Mesendoderm (in vitro differentiated cells): ENCODE measurements around the gene AOAH.

Experiments
- DNase-seq: peaks from one replicate; pipeline ENCODE4 v3.0.0; 2013
- H2AK5ac ChIP-seq: 2 replicates; pipeline ENCODE4 v1.6.1; 2013; ENCODE audit warnings: low read length, inconsistent platforms
- H2BK120ac ChIP-seq: 2 replicates; pipeline ENCODE4 v1.6.1; 2013; ENCODE audit warnings: low read depth, mild to moderate bottlenecking, low read length, moderate library complexity, mixed read lengths
- H2BK15ac ChIP-seq: replicated peaks from 2 replicates; pipeline ENCODE4 v1.6.1; 2013; ENCODE audit warnings: low read depth, mild to moderate bottlenecking, moderate library complexity
- H2BK5ac ChIP-seq: 2 replicates; pipeline ENCODE4 v1.6.1; 2013; ENCODE audit warnings: low read length, inconsistent platforms
- H3K18ac ChIP-seq: 2 replicates; pipeline ENCODE4 v1.6.1; 2013; ENCODE audit warnings: mild to moderate bottlenecking, low read length, mixed read lengths
- H3K23ac ChIP-seq: one replicate; pipeline ENCODE4 v1.6.1; 2013; ENCODE audit warnings: low read length
- H3K27ac ChIP-seq: 2 replicates; pipeline ENCODE4 v1.5.1; 2013; ENCODE audit warnings: low read depth, mild to moderate bottlenecking, inconsistent platforms, low read length, moderate library complexity
- H3K27me3 ChIP-seq: 2 replicates; pipeline ENCODE4 v1.6.1; 2013; ENCODE audit warnings: low read length, control low read depth, mild to moderate bottlenecking, inconsistent platforms; ENCODE audit not compliant: insufficient read depth, poor library complexity
- H3K36me3 ChIP-seq: 2 replicates; pipeline ENCODE4 v1.6.1; 2013; ENCODE audit warnings: low read length, inconsistent platforms; ENCODE audit not compliant: control insufficient read depth, insufficient read depth
- H3K4ac ChIP-seq: one replicate; pipeline ENCODE4 v1.6.1; 2013; ENCODE audit warnings: low read depth, mild to moderate bottlenecking, low read length, moderate library complexity
- H3K4me1 ChIP-seq: 2 replicates; pipeline ENCODE4 v1.6.1; 2013; ENCODE audit warnings: low read depth, low read length, inconsistent platforms; ENCODE audit not compliant: control insufficient read depth
- H3K4me2 ChIP-seq: 2 replicates; pipeline ENCODE4 v1.6.1; 2013; ENCODE audit warnings: low read length
- H3K4me3 ChIP-seq: 2 replicates; pipeline ENCODE4 v1.5.1; 2013; ENCODE audit warnings: mild to moderate bottlenecking, low read length
- H3K56ac ChIP-seq: one replicate; pipeline ENCODE4 v1.6.1; 2013; ENCODE audit warnings: low read length
- H3K79me1 ChIP-seq: 2 replicates; pipeline ENCODE4 v1.6.1; 2013; ENCODE audit warnings: low read length, inconsistent platforms
- H3K79me2 ChIP-seq: 2 replicates; pipeline ENCODE4 v1.6.1; 2013; ENCODE audit warnings: mild to moderate bottlenecking, low read length; ENCODE audit not compliant: control insufficient read depth, insufficient read depth
- H3K9ac ChIP-seq: 2 replicates; pipeline ENCODE4 v1.6.1; 2013; ENCODE audit warnings: low read length, inconsistent platforms
- H4K5ac ChIP-seq: one replicate; pipeline ENCODE4 v1.6.1; 2013; ENCODE audit warnings: low read length
- H4K8ac ChIP-seq: one replicate; pipeline ENCODE4 v1.6.1; 2013; ENCODE audit warnings: low read depth, mild to moderate bottlenecking, control low read depth, low read length, moderate library complexity
- WGBS: extraction: QIAGEN DNeasy Blood & Tissue Kit; methylation state at CpG from one replicate; pipeline ENCODE4 v1.1.7; 2013; ENCODE audit warnings: low lambda C conversion rate, missing lambda C conversion rate; ENCODE audit not compliant: insufficient coverage; ENCODE audit errors: extremely low coverage; 5-methylcytosine and 5-hydroxymethylcytosine counted together

AOAH gene

DNA sequence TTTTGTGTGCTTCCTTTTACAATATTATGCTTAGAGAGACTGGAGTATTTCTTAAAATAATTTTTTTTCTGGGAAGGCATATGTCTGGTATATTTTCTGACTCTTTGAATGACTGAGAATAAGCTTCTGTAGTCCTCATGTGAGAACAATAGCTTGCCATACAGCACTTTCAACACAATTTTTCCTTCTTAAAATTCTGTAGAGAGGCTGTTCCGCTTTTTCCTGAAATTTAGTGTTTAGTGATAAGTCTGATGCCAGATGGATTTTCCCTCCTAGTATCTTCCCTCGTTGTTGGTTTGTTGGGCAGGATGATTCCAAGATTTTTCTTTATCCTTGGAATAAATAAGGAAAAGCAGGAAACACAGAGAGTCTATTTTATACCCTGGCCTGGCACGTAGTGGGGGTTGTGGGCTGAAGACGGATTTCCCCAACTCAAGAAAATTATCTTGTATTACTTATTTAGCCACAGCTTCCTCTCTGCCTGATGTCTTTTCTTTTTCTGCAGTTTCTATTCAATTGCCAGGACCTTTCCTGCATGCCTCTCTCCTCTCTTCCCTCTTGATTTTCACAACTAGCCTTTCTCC lies 111.2 kb downstream of the AOAH start:
- Histone ChIP-seq H4K8ac (no peak overlapping the region), H2BK15ac (no peak overlapping the region), H3K4me2 (no peak overlapping the region), H3K36me3 (no peaks in the 10 kb centered on the region), H3K23ac (no peak overlapping the region), H3K4me1 (no peaks in the 10 kb centered on the region), H3K9ac (no peak overlapping the region), H3K79me1 (no peaks in the 10 kb centered on the region), H2BK120ac (no peak overlapping the region), H3K27me3 (no peaks in the 10 kb centered on the region), H3K56ac (no peak overlapping the region), H4K5ac (no peak overlapping the region), H3K18ac (no peak overlapping the region), H3K79me2 (no peaks in the 10 kb centered on the region), H3K4ac (no peak overlapping the region), H2AK5ac (no peak overlapping the region), H2BK5ac (no peak overlapping the region), H3K4me3 (no peak overlapping the region), H3K27ac (no peak overlapping the region)
- no CpG with 5 or more reads among the region's 4 CpGs for WGBS
- no peak for DNase-seq

DNA sequence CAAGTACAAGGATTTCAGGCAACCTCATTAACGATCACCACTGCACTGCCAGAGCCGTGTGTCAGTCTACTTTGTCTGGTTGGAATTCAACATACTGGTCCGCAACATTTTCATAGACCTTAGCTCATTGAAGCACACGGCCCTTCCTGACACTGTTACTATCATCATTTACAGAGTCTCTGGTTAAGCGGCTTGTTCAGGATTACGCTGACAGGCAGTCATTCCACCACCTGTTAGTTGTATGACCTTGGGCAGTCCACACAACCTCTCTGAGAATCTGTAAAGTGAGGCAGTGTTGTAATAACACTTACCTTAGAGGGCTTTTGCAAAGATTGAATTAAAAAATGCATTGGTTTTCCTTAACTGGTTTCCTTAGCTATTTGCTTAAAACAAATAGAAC lies 112.6 kb downstream of the AOAH start:
- no peak overlapping the region for H2BK120ac ChIP-seq
- no peak overlapping the region for H2AK5ac ChIP-seq
- H3K27me3 ChIP-seq, result no peaks in the 10 kb centered on the region
- no peak overlapping the region for H3K4me3 ChIP-seq
- H3K56ac ChIP-seq, result no peak overlapping the region
- no peak overlapping the region for H3K23ac ChIP-seq
- no peaks in the 10 kb centered on the region for H3K36me3 ChIP-seq
- no peak for DNase-seq
- H3K27ac ChIP-seq, result no peak overlapping the region
- no peak overlapping the region for H2BK5ac ChIP-seq
- H3K9ac ChIP-seq, result no peak overlapping the region
- H4K5ac ChIP-seq, result no peak overlapping the region
- H2BK15ac ChIP-seq, result no peak overlapping the region
- H3K4me1 ChIP-seq, result no peaks in the 10 kb centered on the region
- no peak overlapping the region for H3K4ac ChIP-seq
- no peaks in the 10 kb centered on the region for H3K79me2 ChIP-seq
- no CpG with 5 or more reads among the region's 6 CpGs for WGBS
- H3K79me1 ChIP-seq, result no peaks in the 10 kb centered on the region
- H4K8ac ChIP-seq, result no peak overlapping the region
- H3K4me2 ChIP-seq, result no peak overlapping the region
- H3K18ac ChIP-seq, result no peak overlapping the region

DNA sequence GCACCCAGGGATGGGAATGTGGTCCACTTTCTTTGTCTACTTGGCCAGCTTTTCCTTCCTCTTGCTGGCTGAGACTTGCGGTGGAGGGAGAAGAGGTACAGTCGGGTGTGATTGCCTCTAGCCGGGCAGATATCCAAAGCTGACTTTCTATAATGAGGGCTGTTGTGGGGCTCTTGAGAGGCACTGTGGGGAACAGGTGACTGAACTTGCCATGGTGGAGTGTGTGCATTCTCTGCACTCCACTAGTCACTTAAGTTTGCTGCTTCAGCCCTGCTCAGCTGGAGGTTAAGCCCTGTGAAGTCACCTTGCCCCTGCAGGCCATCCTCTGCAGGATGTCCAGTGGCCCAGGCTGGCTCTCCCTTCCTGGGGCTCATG lies 116.6 kb downstream of the AOAH start:
- DNase-seq, result no peak
- Histone ChIP-seq H3K18ac (no peak overlapping the region), H3K27ac (no peak overlapping the region), H2BK120ac (no peak overlapping the region), H3K9ac (no peak overlapping the region), H3K4me2 (no peak overlapping the region), H2BK5ac (no peak overlapping the region), H3K79me2 (no peaks in the 10 kb centered on the region), H4K8ac (no peak overlapping the region), H3K36me3 (no peaks in the 10 kb centered on the region), H2AK5ac (no peak overlapping the region), H3K56ac (no peak overlapping the region), H3K79me1 (no peaks in the 10 kb centered on the region), H3K23ac (no peak overlapping the region), H3K4me1 (no peaks in the 10 kb centered on the region), H2BK15ac (no peak overlapping the region), H3K4me3 (no peak overlapping the region), H3K4ac (no peak overlapping the region), H4K5ac (no peak overlapping the region), H3K27me3 (no peaks in the 10 kb centered on the region)
- no CpG with 5 or more reads among the region's 3 CpGs for WGBS

DNA sequence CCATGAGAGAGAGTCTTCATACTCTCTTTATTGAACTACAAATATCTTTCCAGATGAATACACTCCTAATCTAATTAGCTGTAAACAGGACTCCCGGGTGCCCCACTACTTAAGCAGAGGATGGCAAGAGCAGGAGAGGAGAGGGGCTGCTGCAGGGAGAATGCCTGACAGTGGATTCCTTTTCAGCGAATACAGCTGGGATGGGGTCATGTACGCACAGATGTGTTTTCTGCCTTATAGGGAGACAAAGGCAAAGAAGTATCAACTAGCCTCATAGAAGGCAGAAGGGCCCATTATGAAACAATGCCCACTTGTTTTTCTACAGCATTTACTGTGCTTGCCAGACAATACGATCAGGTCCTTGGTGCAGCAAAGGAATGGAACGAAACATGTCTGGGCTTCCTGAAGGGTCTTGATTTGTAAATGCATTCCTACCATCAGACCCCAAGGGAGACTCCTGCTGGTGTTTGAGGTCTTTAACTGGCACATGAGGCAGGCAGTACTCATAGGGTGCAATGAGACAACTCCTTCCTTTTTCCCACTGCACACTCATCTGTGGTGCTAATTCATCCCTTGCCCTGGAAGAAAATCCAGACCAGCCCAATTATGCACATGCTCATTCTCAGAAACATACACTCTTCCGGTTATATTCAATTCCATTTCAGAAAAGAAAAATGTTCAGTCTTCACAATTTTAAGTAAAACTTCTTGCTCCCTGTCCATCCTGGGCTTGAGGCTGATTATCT lies 117.1 kb downstream of the AOAH start:
- WGBS, result no CpG with 5 or more reads among the region's 6 CpGs
- Histone ChIP-seq H2BK120ac (no peak overlapping the region), H3K4me3 (no peak overlapping the region), H3K79me2 (no peaks in the 10 kb centered on the region), H3K4ac (no peak overlapping the region), H3K27me3 (no peaks in the 10 kb centered on the region), H2AK5ac (no peak overlapping the region), H3K9ac (no peak overlapping the region), H3K4me1 (no peaks in the 10 kb centered on the region), H3K18ac (no peak overlapping the region), H2BK15ac (no peak overlapping the region), H3K36me3 (no peaks in the 10 kb centered on the region), H4K8ac (no peak overlapping the region), H3K23ac (no peak overlapping the region), H2BK5ac (no peak overlapping the region), H3K56ac (no peak overlapping the region), H3K79me1 (no peaks in the 10 kb centered on the region), H4K5ac (no peak overlapping the region), H3K4me2 (no peak overlapping the region), H3K27ac (no peak overlapping the region)
- no peak for DNase-seq

DNA sequence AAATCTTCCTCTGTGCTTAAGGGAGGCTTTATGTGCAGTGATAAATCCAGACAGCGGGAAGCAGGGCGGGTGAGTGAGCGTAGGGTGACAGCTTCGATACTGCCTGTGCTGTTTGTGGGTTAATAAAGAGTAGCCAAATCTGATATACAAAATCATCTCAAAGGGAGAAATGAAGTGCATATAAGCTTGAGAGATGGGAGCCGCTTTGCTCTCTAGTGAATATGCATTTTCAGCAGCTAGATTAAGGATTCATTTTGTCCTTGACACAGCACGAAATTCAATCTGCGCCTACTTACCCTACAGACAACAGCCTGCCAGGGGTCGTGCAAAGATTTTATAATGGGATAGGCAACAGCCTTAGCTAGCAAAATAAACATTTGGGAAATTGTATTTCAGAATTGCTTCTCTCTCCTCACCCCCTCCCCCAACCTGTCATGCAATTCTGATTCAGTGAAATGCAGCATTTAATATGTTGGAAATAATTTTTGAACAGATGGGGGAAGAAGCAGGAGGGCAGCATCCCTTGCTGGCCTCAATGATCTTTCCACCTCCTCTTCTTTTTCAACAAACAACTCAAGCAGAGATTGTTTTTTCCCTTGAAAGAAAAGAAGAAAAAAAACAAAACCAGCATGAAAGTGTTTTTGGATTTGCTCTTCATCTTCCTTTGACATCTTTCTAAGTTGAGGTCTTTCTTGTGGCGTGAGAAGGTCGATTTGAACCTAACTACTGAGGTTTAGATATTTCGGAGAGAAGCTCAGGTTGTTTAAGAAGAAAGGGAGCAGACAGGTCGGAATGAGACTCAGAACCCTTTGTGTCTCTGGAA lies 117.9 kb downstream of the AOAH start:
- no peak for DNase-seq
- Histone ChIP-seq H3K27me3 (no peaks in the 10 kb centered on the region), H2BK15ac (no peak overlapping the region), H3K4me1 (no peaks in the 10 kb centered on the region), H4K8ac (no peak overlapping the region), H2BK120ac (no peak overlapping the region), H3K4me2 (no peak overlapping the region), H3K56ac (no peak overlapping the region), H3K9ac (no peak overlapping the region), H2AK5ac (no peak overlapping the region), H4K5ac (no peak overlapping the region), H2BK5ac (no peak overlapping the region), H3K23ac (no peak overlapping the region), H3K18ac (no peak overlapping the region), H3K79me1 (no peaks in the 10 kb centered on the region), H3K4ac (no peak overlapping the region), H3K36me3 (no peaks in the 10 kb centered on the region), H3K4me3 (no peak overlapping the region), H3K79me2 (no peaks in the 10 kb centered on the region), H3K27ac (no peak overlapping the region)
- WGBS, result no CpG with 5 or more reads among the region's 12 CpGs
